Stimulated activated CD4-positive, alpha-beta T cell treated with anti-CD3 and anti-CD28 coated beads, Interleukin-4, amount 100 ng/mL, for 48 hours (primary cell): ENCODE results near the gene NNT.
"Not testable (repeated sequence)": the region's sequence is repeated elsewhere in the genome, so short reads cannot be mapped to it uniquely, and the experiment has no call there.

Experiments
- DNase-seq, 2 donors: peaks; one replicate each; pipeline ENCODE4 v3.0.0-alpha.2; 2020; ENCODE audit warnings: low read depth in 2 of 2

NNT gene

GRCh38 chr5:43664501-43665040 is 61.6 kb downstream of the NNT start:
- no peak for DNase-seq

GRCh38 chr5:43665749-43666148 is 62.8 kb downstream of the NNT start:
- DNase-seq, result not testable (repeated sequence)

- not testable (repeated sequence) for DNase-seq
Measured at GRCh38 chr5:43666728-43667127, 63.7 kb downstream of the NNT start.

- DNase-seq, result not testable (repeated sequence)
Measured at GRCh38 chr5:43667379-43667778, 64.4 kb downstream of the NNT start.

GRCh38 chr5:43674536-43674935 is 71.6 kb downstream of the NNT start:
- no peak for DNase-seq

GRCh38 chr5:43675357-43675756 is 72.4 kb downstream of the NNT start:
- DNase-seq, result no peak

GRCh38 chr5:43676083-43676840 is 73.3 kb downstream of the NNT start:
- no peak for DNase-seq

- DNase-seq, result no peak
Measured at GRCh38 chr5:43677253-43677652, 74.3 kb downstream of the NNT start.

GRCh38 chr5:43679214-43679613 is 76.2 kb downstream of the NNT start:
- DNase-seq, result no peak

- DNase-seq, result no peak
Measured at GRCh38 chr5:43680286-43680685, 77.3 kb downstream of the NNT start.

- no peak for DNase-seq
Measured at GRCh38 chr5:43683884-43684471, 81.0 kb downstream of the NNT start.

GRCh38 chr5:43685252-43685950 is 82.4 kb downstream of the NNT start:
- no peak for DNase-seq

GRCh38 chr5:43687275-43687674 is 84.3 kb downstream of the NNT start:
- DNase-seq, result no peak

- no peak for DNase-seq
Measured at GRCh38 chr5:43691275-43691674, 88.3 kb downstream of the NNT start.

- DNase-seq, result no peak
Measured at GRCh38 chr5:43691893-43692292, 88.9 kb downstream of the NNT start.

- DNase-seq, result no peak
Measured at GRCh38 chr5:43693411-43693810, 90.4 kb downstream of the NNT start.

GRCh38 chr5:43694027-43694426 is 91.0 kb downstream of the NNT start:
- DNase-seq, result no peak

- not testable (repeated sequence) for DNase-seq
Measured at GRCh38 chr5:43696444-43696843, 93.5 kb downstream of the NNT start.

GRCh38 chr5:43699910-43700309 is 96.9 kb downstream of the NNT start:
- no peak for DNase-seq

- no peak for DNase-seq
Measured at GRCh38 chr5:43700601-43701000, 97.6 kb downstream of the NNT start.

- no peak for DNase-seq
Measured at GRCh38 chr5:43701227-43701626, 98.2 kb downstream of the NNT start.

GRCh38 chr5:43702293-43702692 is 99.3 kb downstream of the NNT start:
- DNase-seq, result no peak

- DNase-seq, result no peak
Measured at GRCh38 chr5:43702815-43703214, 99.8 kb downstream of the NNT start.
